GM18498 (cell line): ENCODE results near the gene SULT2B1.
"Not testable (repeated sequence)": the region's sequence is repeated elsewhere in the genome, so short reads cannot be mapped to it uniquely, and the experiment has no call there.

Experiments
- ATAC-seq: cut with Tn5 transposase; IDR thresholded peaks from one replicate; pipeline ENCODE4 v1.9.1; 2021; ENCODE audit warnings: mild to moderate bottlenecking, moderate library complexity; ENCODE audit not compliant: unreplicated experiment

Gene SULT2B1

GRCh38 chr19:48556825-48557224 lies 4.9 kb downstream of the SULT2B1 start:
- ATAC-seq: no peak

- ATAC-seq: no peak
These were observed 6.2 kb downstream of the SULT2B1 start for GRCh38 chr19:48558018-48558684.

DNA sequence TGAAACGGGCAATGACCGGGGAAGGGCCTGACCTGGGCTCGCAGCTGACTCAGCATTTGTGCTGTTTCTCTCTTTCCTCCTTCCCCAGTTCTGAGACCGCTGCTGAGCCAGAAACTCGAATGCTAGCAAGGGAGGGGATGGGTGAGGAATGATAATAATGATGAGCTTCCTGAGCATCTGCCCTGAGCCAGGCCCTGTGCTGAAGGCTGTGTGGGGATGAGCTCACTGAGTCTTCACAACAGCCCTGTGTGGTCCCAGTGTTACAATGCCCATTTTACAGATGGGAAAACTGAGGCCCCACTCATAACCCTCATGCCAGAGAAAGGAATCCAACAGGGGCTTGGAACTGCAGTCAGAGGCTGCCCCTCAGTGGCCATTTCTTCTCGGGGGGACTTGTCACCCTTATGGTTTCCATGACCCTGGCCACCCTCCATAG lies 8.1 kb downstream of the SULT2B1 start:
- ATAC-seq: no peak

- no peak for ATAC-seq
These were observed 9.4 kb downstream of the SULT2B1 start for GRCh38 chr19:48561412-48561811.

DNA sequence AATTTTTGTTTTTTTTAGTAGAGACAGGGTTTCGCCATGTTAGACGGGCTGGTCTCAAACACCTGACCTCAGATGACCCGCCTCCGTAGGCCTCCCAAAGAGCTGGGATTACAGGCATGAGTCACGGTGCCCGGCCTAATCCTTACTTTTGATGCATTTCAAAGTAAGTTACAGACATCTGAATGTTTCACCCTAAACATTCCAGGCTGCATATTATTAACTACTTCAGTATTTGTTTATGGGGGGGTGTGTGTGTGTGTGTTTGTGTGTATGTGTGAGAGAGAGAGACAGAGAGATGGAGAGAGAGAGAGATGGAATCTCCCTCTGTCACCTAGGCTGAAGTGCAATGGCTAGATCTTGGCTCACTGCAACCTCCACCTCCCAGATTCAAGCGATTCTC lies 13.1 kb downstream of the SULT2B1 start:
- ATAC-seq: no peak

- no peak for ATAC-seq
These were observed 16.4 kb downstream of the SULT2B1 start for GRCh38 chr19:48568345-48568886.

- no peak for ATAC-seq
These were observed 17.8 kb downstream of the SULT2B1 start for GRCh38 chr19:48569814-48570213.

GRCh38 chr19:48571378-48572162 lies 19.6 kb downstream of the SULT2B1 start:
- ATAC-seq: no peak

DNA sequence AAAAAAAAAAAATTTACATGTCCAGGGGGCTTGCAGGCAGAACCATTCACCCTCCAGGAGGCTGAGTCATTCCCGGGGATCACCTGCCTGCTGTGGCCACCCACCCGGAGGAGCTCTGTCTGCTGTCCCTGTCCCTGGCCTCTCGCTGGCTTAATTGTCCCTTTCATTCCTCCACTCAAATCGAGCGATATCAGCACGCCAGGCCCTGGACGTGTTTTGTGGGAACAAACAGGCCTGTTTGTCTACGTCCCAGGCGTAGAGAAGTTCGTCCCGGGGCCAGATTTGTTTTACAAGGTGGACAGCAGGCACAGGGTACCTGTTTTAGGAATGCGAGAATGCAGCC lies 21.2 kb downstream of the SULT2B1 start:
- no peak for ATAC-seq

GRCh38 chr19:48575931-48576622 lies 24.1 kb downstream of the SULT2B1 start:
- ATAC-seq: no peak

DNA sequence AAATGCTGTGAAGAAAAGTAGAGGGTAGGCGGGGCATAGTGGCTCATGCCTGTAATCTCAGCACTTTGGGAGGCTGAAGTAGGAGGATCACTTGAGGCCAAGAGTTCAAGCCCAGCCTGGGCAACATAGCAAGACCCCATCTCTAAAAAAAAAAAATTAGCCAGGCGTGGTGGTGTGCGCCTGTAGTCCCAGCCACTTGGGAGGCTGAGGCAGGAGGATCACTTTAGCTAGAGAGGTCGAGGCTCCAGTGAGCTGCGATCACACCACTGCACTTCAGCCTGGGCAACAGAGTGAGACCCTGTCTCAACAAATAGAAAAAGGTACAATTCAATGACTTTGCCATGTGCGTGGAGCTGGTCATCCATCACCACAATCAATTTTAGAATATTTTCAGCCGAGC lies 25.9 kb downstream of the SULT2B1 start:
- ATAC-seq: not testable (repeated sequence)

GRCh38 chr19:48578891-48579290 lies 26.9 kb downstream of the SULT2B1 start:
- no peak for ATAC-seq

- no peak for ATAC-seq
These were observed 30.2 kb downstream of the SULT2B1 start for GRCh38 chr19:48582168-48582567.

DNA sequence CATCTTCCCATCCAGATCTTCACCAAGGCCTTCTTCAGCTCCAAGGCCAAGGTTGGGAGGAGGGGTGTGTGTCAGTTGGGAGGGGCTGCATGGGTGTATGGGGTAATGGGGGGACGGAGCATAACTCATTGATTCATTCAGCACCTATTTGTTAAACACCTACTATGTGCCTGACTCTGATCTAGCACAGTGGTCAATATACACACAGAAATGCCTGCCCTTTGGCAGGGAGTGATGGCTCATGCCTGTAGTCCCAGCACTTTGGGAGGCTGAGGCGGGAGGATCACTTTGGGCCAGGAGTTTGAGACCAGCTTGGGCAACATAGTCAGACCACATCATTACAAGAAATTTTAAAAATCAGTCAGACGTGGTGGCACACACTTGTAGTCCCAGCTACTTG lies 35.4 kb downstream of the SULT2B1 start:
- ATAC-seq: no peak

DNA sequence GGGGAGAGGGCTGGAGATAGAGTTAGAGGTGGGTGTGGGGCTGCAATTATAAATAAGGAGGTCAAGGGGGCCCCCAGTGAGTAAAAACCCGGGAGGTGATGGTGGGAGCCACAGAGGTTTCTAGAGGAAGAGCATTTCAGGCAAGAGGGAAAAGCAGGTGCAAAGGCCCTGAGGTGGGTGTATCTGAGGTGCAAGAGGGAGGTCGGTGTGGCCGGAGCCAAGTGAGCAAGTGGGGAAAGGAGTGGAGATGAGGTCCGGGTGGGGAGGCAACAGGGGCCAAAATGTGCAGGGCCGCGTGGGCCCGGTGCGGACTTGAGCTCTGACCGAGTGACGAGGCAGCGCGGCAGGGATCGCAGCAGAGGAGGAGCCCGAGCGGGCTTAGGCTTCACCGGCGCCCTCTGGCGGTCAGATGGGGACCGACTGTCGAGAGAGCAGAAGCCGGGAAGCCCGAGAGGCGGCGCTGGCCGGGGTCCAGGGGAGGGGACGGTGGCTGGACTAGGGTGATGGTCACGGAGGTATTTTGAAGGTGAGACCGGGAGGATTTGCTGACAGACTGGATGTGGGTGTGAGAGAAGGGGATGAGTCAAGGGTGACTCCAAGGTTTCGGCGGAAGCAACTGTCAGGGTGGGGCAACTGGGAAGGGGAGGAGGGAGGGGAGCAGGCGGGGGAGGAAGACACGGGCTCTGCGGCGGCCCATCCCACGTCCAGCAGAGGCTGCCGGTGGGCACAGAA lies 36.9 kb downstream of the SULT2B1 start:
- ATAC-seq: no peak

- no peak for ATAC-seq
These were observed 39.0 kb downstream of the SULT2B1 start for GRCh38 chr19:48591021-48591420.

DNA sequence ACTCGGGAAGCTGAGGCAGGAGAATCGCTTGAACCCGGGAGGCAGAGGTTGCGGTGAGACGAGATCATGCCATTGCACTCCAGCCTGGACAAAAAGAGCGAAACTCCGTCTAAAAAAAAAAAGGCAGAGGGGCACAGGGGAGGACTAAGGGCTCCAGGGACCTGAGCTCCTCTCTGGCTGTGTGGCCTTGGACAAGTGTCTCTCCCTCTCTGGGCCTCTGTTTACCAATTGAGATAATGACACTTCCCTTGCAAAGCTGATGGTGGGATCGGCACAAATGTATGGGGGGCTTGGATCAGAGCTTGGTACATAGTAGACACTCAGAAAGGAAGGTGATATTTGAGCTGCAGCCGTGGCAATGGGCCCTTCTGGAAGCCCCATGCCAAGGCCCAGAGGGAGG lies 43.2 kb downstream of the SULT2B1 start:
- ATAC-seq: no peak

- no peak for ATAC-seq
These were observed 43.9 kb downstream of the SULT2B1 start for GRCh38 chr19:48595833-48596232.

GRCh38 chr19:48596237-48596636 lies 44.3 kb downstream of the SULT2B1 start:
- ATAC-seq: no peak

- ATAC-seq: no peak
These were observed 44.9 kb downstream of the SULT2B1 start for GRCh38 chr19:48596679-48597465.
